Activated gamma-delta T cell (primary cell): ENCODE results near the gene FGF11.

ENCODE experiments used
- DNase-seq: peaks from one replicate; lab custom pipeline; 2025; lab: John Stamatoyannopoulos, UW

The FGF11 gene

GRCh38 chr17:7431231-7431630, 8.1 kb upstream of the FGF11 start:
- no peak for DNase-seq

GRCh38 chr17:7432296-7432695, 7.0 kb upstream of the FGF11 start:
- DNase-seq, result no peak

GRCh38 chr17:7435676-7436555, 3.4 kb upstream of the FGF11 start:
- peak; percentile 33 for DNase-seq

- DNase-seq, result peak; percentile 61
Measured at GRCh38 chr17:7436556-7437368, 2.5 kb upstream of the FGF11 start.

- DNase-seq, result no peak
Measured at GRCh38 chr17:7437369-7437863, 1.9 kb upstream of the FGF11 start.

- peak; percentile 25 for DNase-seq
Measured at GRCh38 chr17:7437950-7438614, 1.2 kb upstream of the FGF11 start.

GRCh38 chr17:7438656-7439460, 454 bp upstream of the FGF11 start:
- DNase-seq, result no peak

- no peak for DNase-seq
Measured at GRCh38 chr17:7440113-7440833, 961 bp downstream of the FGF11 start.

GRCh38 chr17:7440834-7441195, 1.5 kb downstream of the FGF11 start:
- DNase-seq, result no peak

GRCh38 chr17:7441266-7441665, 2.0 kb downstream of the FGF11 start:
- DNase-seq, result no peak

- no peak for DNase-seq
Measured at GRCh38 chr17:7442142-7442541, 2.8 kb downstream of the FGF11 start.

- no peak for DNase-seq
Measured at GRCh38 chr17:7443499-7444485, 4.5 kb downstream of the FGF11 start.

- no peak for DNase-seq
Measured at GRCh38 chr17:7444682-7445618, 5.6 kb downstream of the FGF11 start, which contains the start of gene CHRNB1. CHRNB1 (plus strand) TSS chr17:7445061; CDS start chr17:7445128, 67 bp downstream.

GRCh38 chr17:7445619-7445968, 6.3 kb downstream of the FGF11 start:
- DNase-seq, result no peak

GRCh38 chr17:7448461-7448860, 9.1 kb downstream of the FGF11 start:
- no peak for DNase-seq

- no peak for DNase-seq
Measured at GRCh38 chr17:7459961-7460545, 20.7 kb downstream of the FGF11 start.

- no peak for DNase-seq
Measured at GRCh38 chr17:7460850-7461660, 21.7 kb downstream of the FGF11 start.
